Hematopoietic multipotent progenitor cell treated with erythropoietin and hydrocortisone succinate and interleukin-3 and kit ligand, for 4 days (in vitro differentiated cells): ENCODE results near the gene GABRB2.
"Not testable (repeated sequence)": the region's sequence is repeated elsewhere in the genome, so short reads cannot be mapped to it uniquely, and the experiment has no call there.

Experiments
- DNase-seq: peaks from one replicate; pipeline ENCODE4 v3.0.0-alpha.2; 2015

Gene GABRB2

GRCh38 chr5:161295721-161296250 is 250.7 kb downstream of the GABRB2 start:
- no peak for DNase-seq

- DNase-seq = no peak
These were observed 258.5 kb downstream of the GABRB2 start for GRCh38 chr5:161288071-161288470.

- no peak for DNase-seq
These were observed 259.1 kb downstream of the GABRB2 start for GRCh38 chr5:161287436-161287835.

GRCh38 chr5:161286066-161286655 is 260.4 kb downstream of the GABRB2 start:
- DNase-seq = no peak

GRCh38 chr5:161284445-161284844 is 262.1 kb downstream of the GABRB2 start:
- no peak for DNase-seq

GRCh38 chr5:161283296-161283695 is 263.2 kb downstream of the GABRB2 start:
- no peak for DNase-seq

GRCh38 chr5:161278739-161279660 is 267.5 kb downstream of the GABRB2 start:
- no peak for DNase-seq

- no peak for DNase-seq
These were observed 269.5 kb downstream of the GABRB2 start for GRCh38 chr5:161277011-161277410.

- no peak for DNase-seq
These were observed 271.6 kb downstream of the GABRB2 start for GRCh38 chr5:161274951-161275350.

- no peak for DNase-seq
These were observed 273.1 kb downstream of the GABRB2 start for GRCh38 chr5:161273410-161273809.

- DNase-seq = no peak
These were observed 274.7 kb downstream of the GABRB2 start for GRCh38 chr5:161271816-161272215.

GRCh38 chr5:161269125-161269524 is 277.4 kb downstream of the GABRB2 start:
- DNase-seq = no peak

- DNase-seq = no peak
These were observed 279.6 kb downstream of the GABRB2 start for GRCh38 chr5:161266954-161267353.

- DNase-seq = no peak
These were observed 281.5 kb downstream of the GABRB2 start for GRCh38 chr5:161265006-161265405.

- no peak for DNase-seq
These were observed 283.3 kb downstream of the GABRB2 start for GRCh38 chr5:161263191-161263590.

- DNase-seq = no peak
These were observed 284.7 kb downstream of the GABRB2 start for GRCh38 chr5:161261668-161262323.

- DNase-seq = no peak
These were observed 288.1 kb downstream of the GABRB2 start for GRCh38 chr5:161258438-161258837.

GRCh38 chr5:161256957-161257356 is 289.6 kb downstream of the GABRB2 start:
- no peak for DNase-seq

GRCh38 chr5:161252955-161253354 is 293.6 kb downstream of the GABRB2 start:
- DNase-seq = not testable (repeated sequence)

GRCh38 chr5:161246749-161247148 is 299.8 kb downstream of the GABRB2 start:
- no peak for DNase-seq

GRCh38 chr5:161245846-161246245 is 300.7 kb downstream of the GABRB2 start:
- not testable (repeated sequence) for DNase-seq
